Activated CD4-positive, alpha-beta T cell treated with anti-CD3 and anti-CD28 coated beads, Interleukin-2, amount 50 U/mL, for 1 hour (primary cell): ENCODE measurements around the gene CZIB.
"Not testable (repeated sequence)": the region's sequence is repeated elsewhere in the genome, so short reads cannot be mapped to it uniquely, and the experiment has no call there.

ENCODE experiments used
- DNase-seq: peaks from one replicate; pipeline ENCODE4 v3.0.0-alpha.2; 2020

Gene CZIB

GRCh38 chr1:53188099-53188498, 32.3 kb downstream of the CZIB start:
- DNase-seq = no peak

DNA sequence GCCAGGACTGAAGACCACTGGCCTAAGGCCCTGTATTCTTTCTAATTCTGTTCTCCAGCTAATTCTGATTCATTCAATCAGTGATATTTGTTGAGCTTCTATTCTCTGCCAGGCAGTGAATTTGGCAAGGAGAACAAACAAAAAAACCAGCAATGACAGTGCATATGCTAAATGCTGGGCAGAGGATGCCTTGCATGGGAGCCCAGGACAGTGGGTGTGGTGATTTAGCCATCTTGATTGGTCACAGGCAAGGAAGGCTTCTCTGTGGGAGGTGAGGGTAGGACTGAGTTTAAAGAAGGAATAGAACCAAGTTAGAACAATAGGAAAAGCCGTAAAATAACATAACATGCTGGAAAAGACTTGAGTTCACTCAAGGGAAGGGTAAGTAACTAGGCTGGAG, 33.0 kb downstream of the CZIB start:
- DNase-seq = no peak

DNA sequence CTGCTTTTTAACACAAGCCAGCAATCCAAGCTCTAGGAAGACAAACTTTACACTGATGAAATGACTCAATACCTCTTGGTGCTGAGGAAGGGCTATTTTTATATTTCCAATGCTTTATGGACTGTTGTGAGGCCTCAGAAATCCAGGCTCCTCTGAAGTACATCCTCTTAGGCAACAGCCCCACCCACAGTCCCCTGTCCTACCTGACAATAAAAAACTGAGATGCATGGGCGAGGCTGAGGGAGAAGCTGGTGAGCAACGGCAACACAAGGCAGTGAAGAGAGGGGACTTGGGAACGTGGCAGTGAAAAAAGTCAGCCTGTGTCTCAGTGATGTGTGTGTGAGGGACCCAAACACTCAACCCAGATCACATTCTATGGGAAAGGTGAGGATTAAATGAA, 33.9 kb downstream of the CZIB start:
- no peak for DNase-seq

- DNase-seq = not testable (repeated sequence)
Measured at GRCh38 chr1:53185955-53186297, 34.5 kb downstream of the CZIB start.

GRCh38 chr1:53183095-53183990, 37.1 kb downstream of the CZIB start:
- DNase-seq = no peak

DNA sequence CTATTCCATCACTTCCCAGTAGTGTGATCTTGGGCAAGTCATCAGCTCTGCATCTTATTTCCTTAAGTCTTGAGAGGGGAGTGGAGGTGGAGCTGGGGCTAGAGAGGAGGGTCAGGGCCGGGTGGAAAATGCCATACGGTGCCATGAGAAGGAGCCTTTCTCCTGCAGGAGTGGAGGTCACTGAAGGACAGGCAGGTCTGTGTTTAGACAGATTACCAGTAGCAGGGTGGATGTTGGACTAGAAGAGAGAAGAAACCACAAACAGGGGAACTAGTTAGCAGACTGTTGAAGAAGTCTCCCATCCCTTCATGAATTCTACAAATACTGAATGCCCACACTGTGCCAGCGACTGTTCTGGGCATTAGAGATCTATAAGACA, 37.7 kb downstream of the CZIB start:
- no peak for DNase-seq

- DNase-seq = peak; percentile 83
Measured at GRCh38 chr1:53182111-53182593, 38.3 kb downstream of the CZIB start.

DNA sequence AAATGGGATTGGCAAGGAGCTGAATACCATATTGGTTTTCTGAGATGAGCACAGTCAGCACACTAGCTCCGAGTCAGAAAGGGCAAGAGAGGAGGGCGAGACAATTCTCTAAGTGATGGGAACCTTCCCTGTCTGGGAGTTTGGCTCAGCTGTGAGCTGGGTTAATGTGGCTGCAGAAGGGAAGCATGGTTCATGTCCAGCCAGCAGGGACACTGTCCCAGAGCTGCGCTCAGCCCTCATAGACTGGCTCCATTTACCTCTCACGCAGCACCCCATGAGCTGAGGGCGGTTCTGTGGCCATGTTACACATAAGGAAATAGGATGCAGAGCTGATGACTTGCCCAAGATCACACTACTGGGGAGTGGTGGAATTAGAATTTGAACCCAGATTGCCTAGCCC, 39.5 kb downstream of the CZIB start:
- DNase-seq = no peak

DNA sequence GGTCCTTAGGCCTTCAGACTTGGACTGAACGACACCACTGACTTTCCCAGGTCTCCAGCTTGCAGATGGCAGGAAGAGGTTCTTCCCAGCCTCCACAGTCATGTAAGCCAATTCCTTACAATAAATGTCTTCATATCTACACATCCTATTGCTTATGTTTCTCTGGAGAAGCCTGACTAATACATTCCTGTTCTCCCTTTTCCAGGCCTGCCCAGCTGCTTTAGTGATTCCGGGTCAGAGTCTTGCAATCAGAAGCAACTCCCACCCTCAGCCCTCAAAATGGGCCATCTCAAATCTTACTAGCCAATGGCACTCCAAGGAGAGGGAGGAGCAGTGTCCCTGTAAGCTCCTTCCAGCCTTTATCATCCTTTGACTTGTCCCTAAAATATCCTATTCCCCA, 40.2 kb downstream of the CZIB start:
- no peak for DNase-seq

DNA sequence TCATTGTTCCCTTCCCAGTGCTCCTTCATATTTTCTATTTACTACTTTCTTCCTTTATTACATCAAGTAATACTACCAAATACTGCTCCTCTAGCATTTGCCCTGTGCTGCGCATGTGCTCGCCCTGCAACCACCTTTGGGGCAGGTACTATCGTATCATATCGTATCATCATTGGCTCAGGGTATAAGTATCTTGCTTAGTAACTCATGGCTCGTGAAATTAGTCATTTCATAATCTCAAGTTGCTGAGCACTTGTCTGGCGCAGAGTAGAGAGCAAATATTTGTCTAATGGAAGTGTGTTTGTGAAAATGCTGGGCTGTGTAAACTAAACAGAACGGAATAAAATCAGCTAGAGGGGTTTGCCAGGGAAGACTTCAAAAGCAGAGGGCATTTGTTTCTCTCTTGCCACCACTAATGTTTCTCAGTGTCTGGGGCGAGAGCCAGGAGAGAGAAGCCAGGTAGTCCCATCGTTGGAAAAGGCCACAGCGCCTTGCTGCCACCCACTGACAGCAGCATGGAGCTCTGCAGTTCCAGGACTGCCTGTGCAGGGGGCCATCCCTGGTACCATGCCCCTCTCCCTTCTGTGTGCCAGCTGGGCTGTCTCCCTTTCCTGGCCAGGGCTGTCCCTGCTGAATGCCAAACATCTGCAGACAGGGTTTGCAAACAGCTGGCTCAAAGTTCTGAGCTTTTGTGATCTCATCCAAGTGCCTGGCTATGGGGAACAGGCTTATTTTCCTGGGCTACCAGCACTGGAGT, 43.8 kb downstream of the CZIB start:
- no peak for DNase-seq

GRCh38 chr1:53174971-53175913, 45.2 kb downstream of the CZIB start:
- no peak for DNase-seq

GRCh38 chr1:53172426-53173128, 47.9 kb downstream of the CZIB start:
- no peak for DNase-seq

- DNase-seq = no peak
Measured at GRCh38 chr1:53166912-53167311, 53.5 kb downstream of the CZIB start.

DNA sequence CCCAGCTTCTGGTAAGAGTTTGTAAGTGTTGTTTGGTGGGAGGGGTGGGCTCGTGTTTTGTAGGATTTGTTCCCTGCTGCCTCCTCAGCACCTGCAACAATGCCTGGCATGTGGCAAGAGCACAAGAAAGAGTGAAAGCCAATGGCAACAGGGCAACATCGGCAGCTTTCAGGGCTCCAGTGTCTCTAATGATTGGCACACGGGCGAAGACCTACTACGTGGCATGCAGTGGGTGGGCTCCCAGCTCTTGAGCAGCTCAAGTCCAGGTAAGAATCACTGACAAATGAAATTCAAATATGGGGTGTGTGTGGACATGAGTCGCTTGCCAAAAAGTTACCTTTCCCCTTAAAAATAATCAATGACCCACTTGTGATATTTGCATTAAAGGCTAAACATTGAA, 54.1 kb downstream of the CZIB start:
- no peak for DNase-seq

DNA sequence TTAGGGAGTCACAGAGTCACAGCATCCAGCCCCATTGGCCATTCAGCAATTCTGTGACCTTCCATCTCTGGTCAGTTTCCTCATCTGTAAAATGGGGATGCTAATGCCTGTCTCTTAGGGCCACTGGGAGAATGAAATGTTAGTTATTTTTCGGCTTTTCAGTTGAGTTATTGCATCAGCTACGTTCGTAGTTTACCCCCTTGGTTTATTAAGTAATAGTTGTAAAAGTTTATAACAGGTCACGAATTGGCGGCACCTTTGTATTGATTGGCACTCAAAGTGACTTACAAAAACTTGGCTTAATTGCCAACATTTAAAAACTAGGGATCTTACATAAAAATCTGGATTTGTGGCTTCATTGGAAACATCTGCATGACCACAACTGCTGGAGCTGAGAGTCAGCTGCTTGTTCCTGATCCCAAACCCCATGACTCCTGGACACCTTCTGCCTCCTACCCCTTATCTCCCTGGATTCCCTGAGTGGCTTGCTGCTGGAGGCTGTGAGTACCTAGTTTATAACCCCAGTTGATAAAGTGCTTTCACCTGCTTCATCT, 54.9 kb downstream of the CZIB start:
- no peak for DNase-seq
